ENCODE data around the gene GGCX. TPM values are rescaled to one million over a fixed set of nuclear protein-coding genes. Genes with fewer than 3 reads are reported as not detected.

GGCX gene
- 21.2 and 57.1 TPM in 2 replicates for total RNA-seq

DNA sequence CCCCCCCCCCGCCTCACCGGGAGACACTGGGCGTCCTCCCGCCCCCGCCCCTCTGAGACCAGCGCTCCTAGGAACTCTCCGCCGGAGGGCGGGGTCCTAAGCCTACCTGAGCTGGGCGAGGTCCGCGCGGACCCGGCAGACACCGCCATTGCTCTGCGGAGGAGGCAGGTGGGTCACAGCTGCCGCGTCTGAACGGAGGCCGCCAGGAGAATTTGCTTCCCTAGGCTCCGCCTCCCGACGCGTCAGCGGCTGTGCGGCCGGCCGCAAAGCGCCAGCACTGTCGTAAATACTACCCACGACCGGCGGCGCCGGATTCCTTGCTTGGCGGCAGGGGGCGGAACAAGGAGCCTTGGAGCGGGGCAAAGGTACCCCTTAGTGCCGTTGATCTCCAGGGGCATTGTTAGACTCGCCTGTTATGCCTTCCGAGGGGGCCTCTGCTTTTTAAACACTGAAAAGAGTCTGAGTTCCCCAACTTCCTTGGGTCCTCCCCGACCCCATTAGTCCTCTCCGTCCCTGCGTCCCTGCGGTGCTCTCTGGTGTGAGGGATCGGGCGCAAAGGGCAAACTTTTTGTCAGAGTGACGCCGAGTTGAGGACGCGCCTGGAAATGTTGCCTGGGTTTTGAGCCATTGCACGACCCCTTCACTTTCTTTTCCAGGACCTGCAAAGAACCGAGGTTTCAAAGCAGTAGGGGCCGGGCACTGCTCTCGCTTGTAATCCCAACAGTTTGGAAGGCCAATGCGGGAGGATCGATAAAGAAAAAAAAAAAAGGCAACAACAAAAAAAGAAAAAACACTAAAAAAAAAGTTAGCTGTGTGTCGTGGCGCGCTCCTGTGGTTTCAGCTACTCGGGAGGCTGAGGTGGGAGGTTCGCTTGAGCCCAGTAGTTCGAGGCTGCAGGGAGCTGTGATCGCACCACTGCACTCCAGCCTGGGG, at the start of gene GGCX:
Gene GGCX (minus strand): TSS at position 214 of the 933 bp plus-strand sequence. CDS start 65 bp downstream, at position 149.

GRCh38 chr2:85602476-85603234, 41.4 kb upstream of the GGCX start, which contains the start of gene TMEM150A:
TMEM150A (minus strand) TSS chr2:85602698; CDS start chr2:85601948, 750 bp downstream.

DNA sequence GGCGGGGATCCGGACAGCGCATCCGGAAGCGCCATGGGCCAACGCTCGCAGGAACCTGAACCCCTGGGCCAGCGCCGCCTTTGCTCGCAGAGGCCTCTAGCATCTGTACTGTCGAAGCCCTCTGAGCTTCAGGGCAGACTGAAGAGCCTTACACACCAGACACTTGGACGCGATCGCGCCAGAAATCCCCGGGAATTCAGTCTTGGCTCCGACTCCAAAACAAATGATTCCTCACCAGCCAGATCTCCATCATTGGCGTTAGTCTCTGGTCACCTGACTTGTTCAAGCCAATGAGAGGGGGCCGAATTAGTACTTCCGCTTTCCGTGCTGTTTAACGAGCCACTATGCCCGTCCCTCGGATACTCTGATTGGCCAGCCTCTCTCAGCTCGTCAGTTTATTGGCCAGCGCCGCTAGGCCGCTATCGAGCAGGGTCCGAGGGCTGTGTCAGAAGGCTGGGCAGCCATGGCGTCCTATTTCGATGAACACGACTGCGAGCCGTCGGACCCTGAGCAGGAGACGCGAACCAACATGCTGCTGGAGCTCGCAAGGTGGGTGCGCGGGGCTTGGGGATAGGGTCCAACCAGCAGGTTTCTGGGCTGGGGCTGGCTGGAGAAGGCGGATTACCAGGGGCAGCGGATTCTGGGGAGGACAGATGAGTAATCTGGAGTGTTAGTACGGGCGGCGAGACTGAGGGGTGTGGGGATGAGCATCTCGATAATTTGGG, 34.2 kb upstream of the GGCX start, which contains the start of gene RNF181:
Gene RNF181 (plus strand): TSS at position 445 of the 725 bp plus-strand sequence. CDS start 19 bp downstream, at position 464.

GRCh38 chr2:85584354-85584856, 23.1 kb upstream of the GGCX start, which contains the start of gene VAMP5:
VAMP5 (plus strand) TSS chr2:85584431; CDS start chr2:85584491, 60 bp downstream.

GRCh38 chr2:85577386-85578242, 16.3 kb upstream of the GGCX start, which contains the start of gene VAMP8:
VAMP8 (plus strand) TSS chr2:85577586; CDS start chr2:85577647, 61 bp downstream.

DNA sequence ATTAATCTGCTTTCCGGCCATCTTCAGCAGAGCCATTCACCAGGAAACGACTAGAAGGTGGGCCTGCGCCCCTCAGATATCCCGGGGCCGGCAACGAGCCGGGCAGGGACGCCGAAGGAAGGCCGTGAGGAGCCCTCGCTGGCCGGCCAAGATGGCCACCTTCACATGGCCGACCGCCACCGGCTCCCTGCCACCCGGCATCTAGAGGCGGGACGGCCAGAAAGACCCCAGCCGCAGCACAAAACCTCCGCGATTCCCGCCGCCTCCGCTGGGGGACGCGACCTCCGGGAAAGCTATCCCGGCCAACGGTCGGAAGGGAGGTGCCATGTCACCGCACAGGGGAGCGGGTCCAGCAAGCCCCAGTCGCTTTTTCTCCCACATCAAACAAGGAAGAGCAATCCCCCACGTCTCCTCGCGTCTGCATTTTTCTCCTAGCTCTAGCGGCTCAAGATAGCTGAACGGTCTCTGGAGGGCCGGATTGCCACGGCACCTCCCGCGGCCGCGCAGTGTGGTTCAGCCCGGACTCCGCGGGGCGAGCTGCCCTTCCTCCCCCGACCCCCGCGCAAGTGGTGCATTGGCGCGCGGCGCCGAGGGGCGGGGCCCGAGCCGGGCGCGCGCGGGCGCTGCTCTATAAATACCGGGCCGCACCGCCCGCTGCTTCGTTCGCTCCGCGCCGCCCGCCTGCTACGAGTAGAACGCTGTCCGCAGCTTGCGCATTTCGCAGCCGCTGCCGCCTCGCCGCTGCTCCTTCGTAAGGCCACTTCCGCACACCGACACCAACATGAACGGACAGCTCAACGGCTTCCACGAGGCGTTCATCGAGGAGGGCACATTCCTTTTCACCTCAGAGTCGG, 22.6 kb downstream of the GGCX start, which contains the start of gene MAT2A:
Gene MAT2A (plus strand): TSS at position 662 of the 854 bp plus-strand sequence. CDS start 120 bp downstream, at position 782.

Other genes with a start within 250 kb of the GGCX start
- 60.1 and 127 TPM in 2 replicates for gene TGOLN2, start 233.5 kb downstream of the GGCX start, total RNA-seq
- 51.2 and 74.9 TPM in 2 replicates for gene RETSAT, start 207.0 kb downstream of the GGCX start, total RNA-seq
- gene ELMOD3, start 206.7 kb downstream of the GGCX start, total RNA-seq: 9.7 and 16.4 TPM in 2 replicates
- 28.0 and 102 TPM in 2 replicates for gene CAPG, start 151.1 kb downstream of the GGCX start, total RNA-seq
- 0.16 and 0.19 TPM in 2 replicates for gene SH2D6, start 142.8 kb downstream of the GGCX start, total RNA-seq
- 37.7 and 139 TPM in 2 replicates for gene MAT2A, start 22.3 kb downstream of the GGCX start, total RNA-seq
- gene VAMP8, start 16.1 kb upstream of the GGCX start, total RNA-seq: 6.2 and 10.1 TPM in 2 replicates
- gene VAMP5, start 22.9 kb upstream of the GGCX start, total RNA-seq: 85.5 and 129 TPM in 2 replicates
- 174 and 204 TPM in 2 replicates for gene RNF181, start 34.3 kb upstream of the GGCX start, total RNA-seq
- gene TMEM150A, start 41.2 kb upstream of the GGCX start, total RNA-seq: 2.4 and 9.8 TPM in 2 replicates
- gene C2orf68, start 50.6 kb upstream of the GGCX start, total RNA-seq: 14.2 and 17.4 TPM in 2 replicates
- gene USP39, start 54.7 kb upstream of the GGCX start, total RNA-seq: 32.4 and 38.7 TPM in 2 replicates
- gene SFTPB, start 106.7 kb upstream of the GGCX start, total RNA-seq: not detected in 2 replicates
- gene GNLY, start 132.9 kb upstream of the GGCX start, total RNA-seq: not detected in 2 replicates
- gene ATOH8, start 192.5 kb upstream of the GGCX start, total RNA-seq: 25.1 and 31.7 TPM in 2 replicates